K562 (cell line): ENCODE data around the gene CSNK1A1L. TPM values are rescaled to one million over a fixed set of nuclear protein-coding genes. Genes with fewer than 3 reads are reported as not detected.

Experiments
- ATAC-seq: fragments of 200-7000 bp; cut with Tn5 transposase; 3 replicates; pipeline ENCODE4 v1.9.1; 2020; ENCODE audit warnings: moderate library complexity
- BruUV-seq: library from RNA; stranded (reverse); fragments of 400-500 nt; replicated peaks from 2 replicates; lab custom pipeline; 2021; lab: Mats Ljungman, UMichigan
- CTCF ChIA-PET: fragments of 300-600 bp; formaldehyde crosslinking; extraction: SDS; loops from one replicate; lab custom pipeline; 2021; ENCODE audit warnings: low intra/inter-chr PET ratio; lab: Yijun Ruan, JAX
- POLR2A ChIA-PET: fragments of 300-600, 350-650 bp; sonication (Branson Sonifier 250); formaldehyde crosslinking; extraction: SDS; loops from one replicate; lab custom pipeline; 2021; ENCODE audit warnings: antibody characterized with exemption, inconsistent platforms; lab: Yijun Ruan, JAX
- DNase-seq, 4 experiments: peaks; one replicate each; pipeline versions ENCODE4 v3.0.0 to v3.0.0-alpha.2; 2011 to 2018; ENCODE audit warnings: low spot score in 3 of 4, mixed read lengths in 3 of 4; ENCODE audit errors: extremely low read depth in 1 of 4
- FAIRE-seq: peaks from 2 replicates; lab custom pipeline; 2011; peaks lifted over from hg19 to GRCh38; lab: Jason Lieb, UNC
- H2AFZ ChIP-seq: 2 replicates; pipeline ENCODE4 v1.6.0; 2011; ENCODE audit warnings: low read depth, low read length, control low read depth, inconsistent platforms
- H3K27ac ChIP-seq: fragments of 200-600 bp; 3 replicates; pipeline ENCODE4 v1.8.0; 2011; ENCODE audit warnings: low read depth, mild to moderate bottlenecking, control low read depth, inconsistent platforms, low read length, moderate library complexity, mixed read lengths; ENCODE audit errors: extremely low read depth
- H3K27me3 ChIP-seq, 2 experiments: fragments of 300-600 bp in 1 of 2; 2 replicates in 1 of 2; 3 replicates in 1 of 2; pipeline versions ENCODE4 v1.6.0 to v1.8.0; 2011; ENCODE audit warnings: inconsistent platforms in 2 of 2, low read length in 2 of 2, mild to moderate bottlenecking in 1 of 2, mixed read lengths in 1 of 2, moderate library complexity in 1 of 2; ENCODE audit not compliant: control insufficient read depth in 2 of 2, insufficient read depth in 2 of 2
- H3K36me3 ChIP-seq: fragments of 300-600 bp; 3 replicates; pipeline ENCODE4 v1.8.0; 2011; ENCODE audit warnings: mild to moderate bottlenecking, low read length, inconsistent platforms; ENCODE audit not compliant: control insufficient read depth, insufficient read depth
- H3K4me1 ChIP-seq, 2 experiments: fragments of 200-600 bp in 1 of 2; replicated peaks in 1 of 2; 2 replicates in 1 of 2; 3 replicates in 1 of 2; pipeline versions ENCODE4 v1.5.1 to v1.8.0; 2011; ENCODE audit warnings: inconsistent platforms in 2 of 2, low read length in 2 of 2, mild to moderate bottlenecking in 1 of 2, mixed read lengths in 1 of 2, moderate library complexity in 1 of 2; ENCODE audit not compliant: control insufficient read depth in 2 of 2, insufficient read depth in 2 of 2
- H3K4me2 ChIP-seq: 2 replicates; pipeline ENCODE4 v1.6.1; 2011; ENCODE audit warnings: low read length, control low read depth, inconsistent platforms, mixed read lengths; ENCODE audit not compliant: insufficient read depth
- H3K4me3 ChIP-seq: fragments of 200-600 bp; sonication (generic), shearing (Covaris generic); 2 replicates; pipeline ENCODE4 v1.5.1; 2016; ENCODE audit warnings: control low read depth, inconsistent platforms
- H3K79me2 ChIP-seq: fragments of 200-600 bp; 3 replicates; pipeline ENCODE4 v1.8.0; 2011; ENCODE audit warnings: low read length, inconsistent platforms; ENCODE audit not compliant: control insufficient read depth, insufficient read depth
- H3K9ac ChIP-seq, 2 experiments: 2 replicates each; pipeline versions ENCODE4 v1.6.0 to v1.6.1; 2011; ENCODE audit warnings: low read depth in 2 of 2, low read length in 2 of 2, control low read depth in 1 of 2, inconsistent platforms in 1 of 2, mild to moderate bottlenecking in 1 of 2, mixed read lengths in 1 of 2; ENCODE audit not compliant: insufficient read depth in 1 of 2
- H3K9me1 ChIP-seq: one replicate; pipeline ENCODE4 v1.6.0; 2011; ENCODE audit warnings: inconsistent platforms, mild to moderate bottlenecking, low read length, moderate library complexity; ENCODE audit not compliant: control insufficient read depth, insufficient read depth
- H3K9me3 ChIP-seq: replicated peaks from 2 replicates; pipeline ENCODE4 v1.5.1; 2011; ENCODE audit warnings: low read depth, low read length, inconsistent platforms; ENCODE audit not compliant: control insufficient read depth, insufficient read depth
- H4K20me1 ChIP-seq: replicated peaks from 2 replicates; pipeline ENCODE4 v1.6.1; 2011; ENCODE audit warnings: low read length, inconsistent platforms, mixed read lengths; ENCODE audit not compliant: control insufficient read depth, insufficient read depth
- DPF2 ChIP-seq: fragments of 450-650 bp; IDR thresholded peaks from 2 replicates; pipeline ENCODE4 v1.6.1; 2016
- HIVEP1 ChIP-seq: fragments of 250-450 bp; sonication (Bioruptor Pico); IDR thresholded peaks from 2 replicates; pipeline ENCODE4 v1.4.0; 2020; ENCODE audit warnings: mild to moderate bottlenecking
- PRDM10 ChIP-seq: fragments of 450-650 bp; IDR thresholded peaks from 2 replicates; pipeline ENCODE4 v1.6.1; 2018; ENCODE audit not compliant: partially characterized antibody
- SAFB2 ChIP-seq: fragments of 200-400 bp; formaldehyde crosslinking; IDR thresholded peaks from 2 replicates; pipeline ENCODE4 v1.6.1; 2018; ENCODE audit warnings: borderline replicate concordance, low read length, low read depth, moderate library complexity; ENCODE audit not compliant: severe bottlenecking
- SREBF2 ChIP-seq: sonication (generic); formaldehyde crosslinking; IDR thresholded peaks from 2 replicates; pipeline ENCODE4 v1.4.0; 2020; ENCODE audit warnings: mild to moderate bottlenecking, missing genetic modification reagents
- ZNF408 ChIP-seq: fragments of 250-450 bp; sonication (Bioruptor Pico); IDR thresholded peaks from 2 replicates; pipeline ENCODE4 v1.4.0; 2020; ENCODE audit warnings: low read depth, mild to moderate bottlenecking, moderate library complexity
- ZNF449 ChIP-seq: fragments of 250-450 bp; sonication (Bioruptor Pico); IDR thresholded peaks from 2 replicates; pipeline ENCODE4 v1.8.0; 2022; ENCODE audit warnings: moderate library complexity, mild to moderate bottlenecking, inconsistent platforms
- WGBS: fragments of 100-300 bp; shearing (Covaris generic); methylation state at CpG from one replicate; pipeline ENCODE4 v1.1.6; 2016; ENCODE audit warnings: low coverage, mixed read lengths; ENCODE audit not compliant: insufficient coverage; ENCODE audit errors: missing lambda C conversion rate; 5-methylcytosine and 5-hydroxymethylcytosine counted together
- in situ Hi-C: fragments of 300-500 bp; cut with MboI; formaldehyde crosslinking; loops from 4 replicates; pipeline ENCODE4 v1.15.0; 2018; ENCODE audit warnings: inconsistent platforms, mixed read lengths
- intact Hi-C: fragments of 100-400 bp; cut with micrococcal nuclease; formaldehyde crosslinking; loops from 2 replicates; pipeline ENCODE4 v1.14.2; 2022
- polyA plus RNA-seq, 8 experiments: library from polyadenylated mRNA; depleted of rRNA in 4 of 8; stranded (reverse) in 5 of 8; unstranded in 3 of 8; fragments of >200 nt; fragmentation: Nextera tagmentation in 2 of 8; fragmentation: Illumina TruSeq in 1 of 8; extraction: Ambion mirVana in 2 of 8; extraction: Trizol in 1 of 8; gene quantifications; 2 replicates each; pipeline versions ENCODE4 v1.2.1 to v1.2.3, GENCODE V29; 2011 to 2014; ENCODE audit warnings: inconsistent platforms in 1 of 8, missing spikeins in 1 of 8
- total RNA-seq, 7 experiments: library from RNA; depleted of rRNA in 6 of 7; stranded (reverse); fragments of >200 nt in 6 of 7; fragmentation: Illumina TruSeq in 2 of 7; extraction: Trizol in 2 of 7; gene quantifications; 2 replicates each; pipeline versions ENCODE4 v1.2.1 to v1.2.3, GENCODE V29; 2011 to 2021; ENCODE audit warnings: low replicate concordance in 1 of 7
- TF ChIP-seq, protein P1 (sequence below): fragments of 450-650 bp; formaldehyde crosslinking; IDR thresholded peaks from 2 replicates; pipeline ENCODE4 v1.4.0; 2020; ENCODE audit warnings: mild to moderate bottlenecking, moderate library complexity
- TF ChIP-seq, protein P2 (sequence below): sonication (generic); formaldehyde crosslinking; IDR thresholded peaks from 2 replicates; pipeline ENCODE4 v1.8.0; 2022; ENCODE audit warnings: mild to moderate bottlenecking, missing genetic modification reagents
- TF ChIP-seq, protein P3 (sequence below): fragments of 250-450 bp; sonication (Bioruptor Pico); IDR thresholded peaks from 2 replicates; pipeline ENCODE4 v1.4.0; 2020; ENCODE audit warnings: mild to moderate bottlenecking, moderate library complexity

Gene CSNK1A1L
- total and polyA plus RNA-seq, 9 of the 15 experiments (the other 6 are each of a cell fraction or from before 2014, with no cell fraction given): not detected

- TF ChIP-seq SREBF2 (CRISPR knock-in tag) (no peak), PRDM10 (no peak), ZNF408 (no peak), HIVEP1 (no peak), DPF2 (no peak)
- TF ChIP-seq, protein P1, sequence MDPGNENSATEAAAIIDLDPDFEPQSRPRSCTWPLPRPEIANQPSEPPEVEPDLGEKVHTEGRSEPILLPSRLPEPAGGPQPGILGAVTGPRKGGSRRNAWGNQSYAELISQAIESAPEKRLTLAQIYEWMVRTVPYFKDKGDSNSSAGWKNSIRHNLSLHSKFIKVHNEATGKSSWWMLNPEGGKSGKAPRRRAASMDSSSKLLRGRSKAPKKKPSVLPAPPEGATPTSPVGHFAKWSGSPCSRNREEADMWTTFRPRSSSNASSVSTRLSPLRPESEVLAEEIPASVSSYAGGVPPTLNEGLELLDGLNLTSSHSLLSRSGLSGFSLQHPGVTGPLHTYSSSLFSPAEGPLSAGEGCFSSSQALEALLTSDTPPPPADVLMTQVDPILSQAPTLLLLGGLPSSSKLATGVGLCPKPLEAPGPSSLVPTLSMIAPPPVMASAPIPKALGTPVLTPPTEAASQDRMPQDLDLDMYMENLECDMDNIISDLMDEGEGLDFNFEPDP (CRISPR knock-in tag): no peak
- TF ChIP-seq, all 486 proteins: peak for 0
These were observed 24.4 kb upstream of the CSNK1A1L start (continued) for GRCh38 chr13:37129866-37130265.

- Histone ChIP-seq H2AFZ (no peak overlapping the region), H3K27ac (no peak overlapping the region), H3K9me1 (no peaks in the 10 kb centered on the region), H3K9ac (no peak overlapping the region), H3K27me3 (no peaks in the 10 kb centered on the region), H3K9me3 (no peaks in the 10 kb centered on the region), H3K4me2 (no peak overlapping the region), H3K36me3 (no peaks in the 10 kb centered on the region), H3K4me3 (no peak overlapping the region), H4K20me1 (no peaks in the 10 kb centered on the region), H3K79me2 (no peaks in the 10 kb centered on the region), H3K4me1 (no peaks in the 10 kb centered on the region)
- POLR2A ChIA-PET: no interaction called here
- CTCF ChIA-PET: no interaction called here
- ATAC-seq: no peak
- no peak for DNase-seq
- BruUV-seq: no TSS peak
- WGBS: 0% methylated on average over 3 of the region's 3 CpGs
- intact Hi-C loops (no loop called here), in situ Hi-C loops (no loop called here)
- FAIRE-seq: no peak
- TF ChIP-seq, protein P2, sequence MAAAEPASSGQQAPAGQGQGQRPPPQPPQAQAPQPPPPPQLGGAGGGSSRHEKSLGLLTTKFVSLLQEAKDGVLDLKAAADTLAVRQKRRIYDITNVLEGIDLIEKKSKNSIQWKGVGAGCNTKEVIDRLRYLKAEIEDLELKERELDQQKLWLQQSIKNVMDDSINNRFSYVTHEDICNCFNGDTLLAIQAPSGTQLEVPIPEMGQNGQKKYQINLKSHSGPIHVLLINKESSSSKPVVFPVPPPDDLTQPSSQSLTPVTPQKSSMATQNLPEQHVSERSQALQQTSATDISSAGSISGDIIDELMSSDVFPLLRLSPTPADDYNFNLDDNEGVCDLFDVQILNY (CRISPR knock-in tag): no peak
- TF ChIP-seq, protein P3, sequence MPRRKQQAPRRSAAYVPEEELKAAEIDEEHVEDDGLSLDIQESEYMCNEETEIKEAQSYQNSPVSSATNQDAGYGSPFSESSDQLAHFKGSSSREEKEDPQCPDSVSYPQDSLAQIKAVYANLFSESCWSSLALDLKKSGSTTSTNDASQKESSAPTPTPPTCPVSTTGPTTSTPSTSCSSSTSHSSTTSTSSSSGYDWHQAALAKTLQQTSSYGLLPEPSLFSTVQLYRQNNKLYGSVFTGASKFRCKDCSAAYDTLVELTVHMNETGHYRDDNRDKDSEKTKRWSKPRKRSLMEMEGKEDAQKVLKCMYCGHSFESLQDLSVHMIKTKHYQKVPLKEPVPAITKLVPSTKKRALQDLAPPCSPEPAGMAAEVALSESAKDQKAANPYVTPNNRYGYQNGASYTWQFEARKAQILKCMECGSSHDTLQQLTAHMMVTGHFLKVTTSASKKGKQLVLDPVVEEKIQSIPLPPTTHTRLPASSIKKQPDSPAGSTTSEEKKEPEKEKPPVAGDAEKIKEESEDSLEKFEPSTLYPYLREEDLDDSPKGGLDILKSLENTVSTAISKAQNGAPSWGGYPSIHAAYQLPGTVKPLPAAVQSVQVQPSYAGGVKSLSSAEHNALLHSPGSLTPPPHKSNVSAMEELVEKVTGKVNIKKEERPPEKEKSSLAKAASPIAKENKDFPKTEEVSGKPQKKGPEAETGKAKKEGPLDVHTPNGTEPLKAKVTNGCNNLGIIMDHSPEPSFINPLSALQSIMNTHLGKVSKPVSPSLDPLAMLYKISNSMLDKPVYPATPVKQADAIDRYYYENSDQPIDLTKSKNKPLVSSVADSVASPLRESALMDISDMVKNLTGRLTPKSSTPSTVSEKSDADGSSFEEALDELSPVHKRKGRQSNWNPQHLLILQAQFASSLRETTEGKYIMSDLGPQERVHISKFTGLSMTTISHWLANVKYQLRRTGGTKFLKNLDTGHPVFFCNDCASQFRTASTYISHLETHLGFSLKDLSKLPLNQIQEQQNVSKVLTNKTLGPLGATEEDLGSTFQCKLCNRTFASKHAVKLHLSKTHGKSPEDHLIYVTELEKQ (CRISPR knock-in tag): no peak
- no peak for TF ChIP-seq ZNF449 (CRISPR knock-in tag)
- TF ChIP-seq SAFB2: no peak
These were observed 22.3 kb upstream of the CSNK1A1L start for GRCh38 chr13:37127691-37128241.
